ENCODE data around the gene ZNF79.

Gene ZNF79

GRCh38 chr9:127415657-127416056 is 8.5 kb upstream of the ZNF79 start:
- Histone ChIP-seq H3K36me3 (ENCODE audit: insufficient read depth, low read length) (no peaks in the 10 kb centered on the region), H3K4me3 (ENCODE audit: low read length) (no peak overlapping the region), H3K4me1 (ENCODE audit: insufficient read depth, low read length) (no peaks in the 10 kb centered on the region), H3K9ac (ENCODE audit: low read depth, low read length) (no peak overlapping the region), H3K27ac (ENCODE audit: low read depth, low read length) (no peak overlapping the region), H3K27me3 (ENCODE audit: insufficient read depth, low read length) (no peaks in the 10 kb centered on the region), H3K9me3 (ENCODE audit: insufficient read depth, low read depth, low read length) (no peaks in the 10 kb centered on the region)
- 100% methylated on average over 1 of the region's 1 CpG for WGBS

- WGBS, result 81% methylated on average over 14 of the region's 15 CpGs
- H3K27me3 ChIP-seq (ENCODE audit: insufficient read depth, low read length), result no peaks in the 10 kb centered on the region
These were observed 6.8 kb upstream of the ZNF79 start for GRCh38 chr9:127417131-127418036.

GRCh38 chr9:127418037-127418471 is 6.1 kb upstream of the ZNF79 start:
- Histone ChIP-seq H3K36me3 (ENCODE audit: insufficient read depth, low read length) (no peaks in the 10 kb centered on the region), H3K27me3 (ENCODE audit: insufficient read depth, low read length) (no peaks in the 10 kb centered on the region), H3K4me1 (ENCODE audit: insufficient read depth, low read length) (peaks cover 7% of the 10 kb centered on the region; the same call in 1 of the 2 replicates), H3K27ac (ENCODE audit: low read depth, low read length) (no peak overlapping the region), H3K9me3 (ENCODE audit: insufficient read depth, low read depth, low read length) (no peaks in the 10 kb centered on the region), H3K4me3 (ENCODE audit: low read length) (no peak overlapping the region), H3K9ac (ENCODE audit: low read depth, low read length) (no peak overlapping the region)
- WGBS, result 68% methylated on average over 12 of the region's 12 CpGs

More at GRCh38 chr9:127417131-127418036, 6.8 kb upstream of the ZNF79 start:
- H3K4me1 ChIP-seq (ENCODE audit: insufficient read depth, low read length), result 0 out of 2 replicates have a peak, but pooled peaks cover under 1% of the 10 kb centered on the region
- H3K27ac ChIP-seq (ENCODE audit: low read depth, low read length), result no peak overlapping the region
- no peak overlapping the region for H3K9ac ChIP-seq (ENCODE audit: low read depth, low read length)
- no peaks in the 10 kb centered on the region for H3K36me3 ChIP-seq (ENCODE audit: insufficient read depth, low read length)
- H3K9me3 ChIP-seq (ENCODE audit: insufficient read depth, low read depth, low read length), result no peaks in the 10 kb centered on the region
- H3K4me3 ChIP-seq (ENCODE audit: low read length), result no peak overlapping the region

- no peaks in the 10 kb centered on the region for H3K36me3 ChIP-seq (ENCODE audit: insufficient read depth, low read length)
- no peak overlapping the region for H3K9ac ChIP-seq (ENCODE audit: low read depth, low read length)
- H3K9me3 ChIP-seq (ENCODE audit: insufficient read depth, low read depth, low read length), result no peaks in the 10 kb centered on the region
- no peak overlapping the region for H3K4me3 ChIP-seq (ENCODE audit: low read length)
- H3K27me3 ChIP-seq (ENCODE audit: insufficient read depth, low read length), result no peaks in the 10 kb centered on the region
- H3K27ac ChIP-seq (ENCODE audit: low read depth, low read length), result no peak overlapping the region
- 84% methylated on average over 6 of the region's 6 CpGs for WGBS
- peaks cover 11% of the 10 kb centered on the region; the same call in 1 of the 2 replicates for H3K4me1 ChIP-seq (ENCODE audit: insufficient read depth, low read length)
These were observed 4.8 kb upstream of the ZNF79 start for GRCh38 chr9:127419348-127419747.

GRCh38 chr9:127421057-127421456 is 3.1 kb upstream of the ZNF79 start:
- H3K36me3 ChIP-seq (ENCODE audit: insufficient read depth, low read length), result no peaks in the 10 kb centered on the region
- WGBS, result 96% methylated on average over 7 of the region's 7 CpGs
- H3K9me3 ChIP-seq (ENCODE audit: insufficient read depth, low read depth, low read length), result no peaks in the 10 kb centered on the region
- peaks cover 17% of the 10 kb centered on the region; the same call in 1 of the 2 replicates for H3K4me1 ChIP-seq (ENCODE audit: insufficient read depth, low read length)
- H3K27ac ChIP-seq (ENCODE audit: low read depth, low read length), result no peak overlapping the region
- H3K4me3 ChIP-seq (ENCODE audit: low read length), result no peak overlapping the region
- H3K27me3 ChIP-seq (ENCODE audit: insufficient read depth, low read length), result no peaks in the 10 kb centered on the region
- no peak overlapping the region for H3K9ac ChIP-seq (ENCODE audit: low read depth, low read length)

- peak overlapping the region; percentile 96 for H3K4me3 ChIP-seq (ENCODE audit: low read length)
- H3K4me1 ChIP-seq (ENCODE audit: insufficient read depth, low read length), result peaks cover 17% of the 10 kb centered on the region; the same call in 1 of the 2 replicates
- 94% methylated on average over 10 of the region's 10 CpGs for WGBS
- H3K27ac ChIP-seq (ENCODE audit: low read depth, low read length), result no peak overlapping the region
- peak overlapping the region; percentile 92; the same call in 1 of the 2 replicates for H3K9ac ChIP-seq (ENCODE audit: low read depth, low read length)
- no peaks in the 10 kb centered on the region for H3K9me3 ChIP-seq (ENCODE audit: insufficient read depth, low read depth, low read length)
- no peaks in the 10 kb centered on the region for H3K36me3 ChIP-seq (ENCODE audit: insufficient read depth, low read length)
- H3K27me3 ChIP-seq (ENCODE audit: insufficient read depth, low read length), result no peaks in the 10 kb centered on the region
These were observed 1.9 kb upstream of the ZNF79 start for GRCh38 chr9:127422133-127422782.

- Histone ChIP-seq H3K4me3 (ENCODE audit: low read length) (peak overlapping the region; percentile 96), H3K9me3 (ENCODE audit: insufficient read depth, low read depth, low read length) (no peaks in the 10 kb centered on the region), H3K4me1 (ENCODE audit: insufficient read depth, low read length) (peaks cover 17% of the 10 kb centered on the region; the same call in 1 of the 2 replicates), H3K27ac (ENCODE audit: low read depth, low read length) (no peak overlapping the region), H3K27me3 (ENCODE audit: insufficient read depth, low read length) (no peaks in the 10 kb centered on the region), H3K9ac (ENCODE audit: low read depth, low read length) (peak overlapping the region; percentile 92; the same call in 1 of the 2 replicates), H3K36me3 (ENCODE audit: insufficient read depth, low read length) (no peaks in the 10 kb centered on the region)
- 71% methylated on average over 6 of the region's 6 CpGs for WGBS
These were observed 1.4 kb upstream of the ZNF79 start for GRCh38 chr9:127422787-127423186.

GRCh38 chr9:127423476-127423933 is 677 bp upstream of the ZNF79 start:
- peaks cover 5% of the 10 kb centered on the region for H3K36me3 ChIP-seq (ENCODE audit: insufficient read depth, low read length)
- peak overlapping the region; percentile 81 for H3K27ac ChIP-seq (ENCODE audit: low read depth, low read length)
- peak overlapping the region; percentile 92 for H3K9ac ChIP-seq (ENCODE audit: low read depth, low read length)
- no peaks in the 10 kb centered on the region for H3K27me3 ChIP-seq (ENCODE audit: insufficient read depth, low read length)
- H3K4me3 ChIP-seq (ENCODE audit: low read length), result peak overlapping the region; percentile 96
- H3K4me1 ChIP-seq (ENCODE audit: insufficient read depth, low read length), result peaks cover 17% of the 10 kb centered on the region; the same call in 1 of the 2 replicates
- H3K9me3 ChIP-seq (ENCODE audit: insufficient read depth, low read depth, low read length), result no peaks in the 10 kb centered on the region
- 2% methylated on average over 9 of the region's 9 CpGs for WGBS

- no peaks in the 10 kb centered on the region for H3K9me3 ChIP-seq (ENCODE audit: insufficient read depth, low read depth, low read length)
- H3K9ac ChIP-seq (ENCODE audit: low read depth, low read length), result peak overlapping the region; percentile 92
- no peaks in the 10 kb centered on the region for H3K27me3 ChIP-seq (ENCODE audit: insufficient read depth, low read length)
- no peak overlapping the region for H3K27ac ChIP-seq (ENCODE audit: low read depth, low read length)
- under 1% methylated on average over 12 of the region's 13 CpGs for WGBS
- H3K4me1 ChIP-seq (ENCODE audit: insufficient read depth, low read length), result peaks cover 17% of the 10 kb centered on the region; the same call in 1 of the 2 replicates
- H3K4me3 ChIP-seq (ENCODE audit: low read length), result peak overlapping the region; percentile 96
- peaks cover 15% of the 10 kb centered on the region for H3K36me3 ChIP-seq (ENCODE audit: insufficient read depth, low read length)
These were observed 456 bp downstream of the ZNF79 start for GRCh38 chr9:127424676-127424999.

GRCh38 chr9:127426756-127427155 is 2.6 kb downstream of the ZNF79 start:
- Histone ChIP-seq H3K9me3 (ENCODE audit: insufficient read depth, low read depth, low read length) (no peaks in the 10 kb centered on the region), H3K4me3 (ENCODE audit: low read length) (no peak overlapping the region), H3K36me3 (ENCODE audit: insufficient read depth, low read length) (peaks cover 32% of the 10 kb centered on the region), H3K4me1 (ENCODE audit: insufficient read depth, low read length) (peaks cover 17% of the 10 kb centered on the region; the same call in 1 of the 2 replicates), H3K27me3 (ENCODE audit: insufficient read depth, low read length) (no peaks in the 10 kb centered on the region), H3K9ac (ENCODE audit: low read depth, low read length) (no peak overlapping the region), H3K27ac (ENCODE audit: low read depth, low read length) (no peak overlapping the region)
- 97% methylated on average over 2 of the region's 2 CpGs for WGBS

- no peak overlapping the region for H3K27ac ChIP-seq (ENCODE audit: low read depth, low read length)
- WGBS, result 97% methylated on average over 3 of the region's 3 CpGs
- no peak overlapping the region for H3K4me3 ChIP-seq (ENCODE audit: low read length)
- H3K9me3 ChIP-seq (ENCODE audit: insufficient read depth, low read depth, low read length), result no peaks in the 10 kb centered on the region
- H3K27me3 ChIP-seq (ENCODE audit: insufficient read depth, low read length), result no peaks in the 10 kb centered on the region
- peaks cover 41% of the 10 kb centered on the region for H3K36me3 ChIP-seq (ENCODE audit: insufficient read depth, low read length)
- H3K9ac ChIP-seq (ENCODE audit: low read depth, low read length), result no peak overlapping the region
- peaks cover 7% of the 10 kb centered on the region; the same call in 1 of the 2 replicates for H3K4me1 ChIP-seq (ENCODE audit: insufficient read depth, low read length)
These were observed 4.2 kb downstream of the ZNF79 start for GRCh38 chr9:127428348-127428747.
